ENCODE results near the gene STRA8.

Gene STRA8

DNA sequence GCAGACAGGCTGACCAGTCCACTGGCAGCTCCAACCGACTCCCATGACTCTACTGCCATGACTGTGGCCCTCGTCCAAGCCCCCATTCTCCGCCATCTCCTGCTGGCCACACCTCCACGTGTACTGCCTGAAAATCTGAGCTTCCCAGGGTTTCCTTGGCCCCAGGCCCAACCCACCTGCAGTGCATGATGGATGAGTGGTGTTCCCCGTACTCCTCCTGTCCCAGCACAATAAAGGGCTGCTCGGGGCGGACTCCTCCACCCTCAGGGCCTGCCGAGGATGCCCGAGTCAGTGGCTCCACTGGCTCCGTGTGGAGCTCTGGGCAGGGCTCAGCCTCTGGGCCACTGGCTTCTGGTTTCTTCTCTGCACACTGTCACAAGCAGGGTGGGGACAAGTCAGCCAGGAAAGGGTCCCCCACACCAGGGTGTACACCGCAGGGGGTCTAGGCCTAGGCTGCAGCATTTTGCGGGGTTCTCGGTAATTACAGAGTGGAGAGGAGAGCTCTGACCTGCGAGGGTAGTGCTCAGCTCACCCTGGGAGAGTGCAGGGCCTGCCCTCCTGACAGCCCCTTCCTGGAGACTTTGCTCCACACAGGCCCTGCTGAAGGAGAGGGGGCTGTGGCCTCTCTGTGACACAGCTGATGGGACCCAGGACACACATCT is 37.5 kb upstream of the STRA8 start:
- TF ChIP-seq GATA2 (IDR thresholded peaks at IDR 0.05; ENCODE audit: low read depth, low read length), result no peak
- no peak for TF ChIP-seq GATA3 (IDR thresholded peaks at IDR 0.05; ENCODE audit: low read depth, low read length)

DNA sequence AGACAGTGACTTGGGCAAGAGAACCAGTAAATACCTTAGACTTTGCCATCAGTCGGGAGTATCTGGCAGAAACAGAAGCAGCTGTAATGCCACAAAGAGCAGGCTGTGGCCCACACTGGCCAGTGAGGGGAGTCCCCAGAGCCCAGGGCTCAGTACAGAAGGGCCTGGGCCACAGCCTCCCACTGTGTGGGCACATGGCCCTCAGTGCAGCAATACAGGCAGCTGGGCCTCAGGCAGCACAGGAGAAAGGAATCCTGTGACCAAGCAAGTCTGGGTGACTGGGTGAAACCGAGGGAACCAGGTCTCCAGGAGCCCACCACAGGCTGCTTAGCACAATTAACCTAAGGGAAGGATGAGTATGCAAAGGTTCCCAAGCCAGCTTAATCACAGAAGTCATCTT is 36.3 kb upstream of the STRA8 start:
- TF ChIP-seq GATA2 (IDR thresholded peaks at IDR 0.05; ENCODE audit: low read depth, low read length), result no peak
- no peak for TF ChIP-seq GATA3 (IDR thresholded peaks at IDR 0.05; ENCODE audit: low read depth, low read length)

GRCh38 chr7:135197906-135198655 is 35.6 kb upstream of the STRA8 start:
- TF ChIP-seq GATA2 (IDR thresholded peaks at IDR 0.05; ENCODE audit: low read depth, low read length) (no peak), GATA3 (IDR thresholded peaks at IDR 0.05; ENCODE audit: low read depth, low read length) (no peak)

GRCh38 chr7:135199439-135199838 is 34.2 kb upstream of the STRA8 start:
- TF ChIP-seq GATA2 (IDR thresholded peaks at IDR 0.05; ENCODE audit: low read depth, low read length), result no peak
- TF ChIP-seq GATA3 (IDR thresholded peaks at IDR 0.05; ENCODE audit: low read depth, low read length), result no peak

- TF ChIP-seq GATA3 (IDR thresholded peaks at IDR 0.05; ENCODE audit: low read depth, low read length) (no peak), GATA2 (IDR thresholded peaks at IDR 0.05; ENCODE audit: low read depth, low read length) (no peak)
Measured at GRCh38 chr7:135200821-135201331, 32.8 kb upstream of the STRA8 start.

DNA sequence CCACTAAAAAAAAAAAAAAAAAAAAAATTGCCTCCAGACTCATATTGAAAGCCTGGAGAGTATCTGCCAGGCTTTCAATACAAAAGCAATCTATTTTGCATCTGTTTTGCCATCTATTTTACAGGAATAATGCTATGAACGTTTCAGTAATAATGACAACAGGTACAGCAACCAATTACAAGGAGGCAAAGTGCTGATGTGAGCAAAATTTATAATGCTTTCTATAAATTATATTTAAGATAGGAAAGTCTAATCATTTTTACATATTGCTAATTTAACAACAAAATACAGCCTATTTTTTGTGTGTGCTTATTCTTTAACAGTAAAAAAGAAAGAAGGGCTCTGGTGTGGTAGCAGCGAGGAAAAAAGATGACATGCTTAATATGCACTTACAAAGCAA is 32.3 kb upstream of the STRA8 start:
- TF ChIP-seq GATA2 (IDR thresholded peaks at IDR 0.05; ENCODE audit: low read depth, low read length), result no peak
- TF ChIP-seq GATA3 (IDR thresholded peaks at IDR 0.05; ENCODE audit: low read depth, low read length), result no peak

- TF ChIP-seq GATA2 (IDR thresholded peaks at IDR 0.05; ENCODE audit: low read depth, low read length) (no peak), GATA3 (IDR thresholded peaks at IDR 0.05; ENCODE audit: low read depth, low read length) (no peak)
Measured at GRCh38 chr7:135204341-135204749, 29.3 kb upstream of the STRA8 start.

- TF ChIP-seq GATA3 (IDR thresholded peaks at IDR 0.05; ENCODE audit: low read depth, low read length) (no peak), GATA2 (IDR thresholded peaks at IDR 0.05; ENCODE audit: low read depth, low read length) (no peak)
Measured at GRCh38 chr7:135204876-135205275, 28.8 kb upstream of the STRA8 start.

DNA sequence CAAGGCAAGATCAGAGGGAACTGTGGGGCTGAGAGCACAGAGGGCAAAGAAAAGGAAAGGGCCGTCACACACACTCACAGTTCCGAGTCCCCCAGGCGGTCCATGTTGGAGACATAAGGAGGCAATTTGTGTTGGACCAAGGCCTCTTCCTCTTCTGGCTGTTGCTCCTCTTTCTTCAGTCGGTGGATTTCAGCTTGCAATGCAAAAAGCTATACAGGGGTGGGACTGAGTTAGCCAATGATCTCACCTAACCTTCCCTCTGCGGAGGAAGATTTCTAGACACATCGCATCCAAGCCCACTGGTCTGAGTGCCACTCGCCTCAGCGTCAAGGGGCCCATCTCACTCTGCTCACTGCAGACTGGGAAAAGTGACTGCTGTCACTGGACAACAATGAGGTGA is 27.8 kb upstream of the STRA8 start:
- TF ChIP-seq GATA3 (IDR thresholded peaks at IDR 0.05; ENCODE audit: low read depth, low read length) (no peak), GATA2 (IDR thresholded peaks at IDR 0.05; ENCODE audit: low read depth, low read length) (no peak)

DNA sequence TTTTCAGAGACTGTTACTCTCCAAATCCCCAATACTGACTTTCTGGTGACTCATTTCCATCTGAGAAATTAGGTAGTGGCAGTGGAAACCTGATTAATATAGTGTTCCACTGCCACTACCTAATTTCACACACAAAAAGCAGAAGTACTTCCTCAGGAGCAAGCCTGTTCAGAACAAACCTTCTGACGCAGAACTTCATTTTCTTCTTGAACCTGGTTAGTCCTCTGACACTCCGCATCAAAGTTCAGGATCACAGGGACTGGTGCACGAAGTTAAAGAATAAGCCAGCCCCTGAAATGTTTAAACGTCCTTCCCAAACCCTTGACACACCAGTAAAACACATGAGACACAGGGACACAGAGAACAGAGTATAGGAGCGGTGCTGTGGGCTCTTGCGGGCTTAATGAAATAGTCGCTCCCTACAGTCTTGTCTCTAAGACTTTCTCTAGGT is 26.7 kb upstream of the STRA8 start:
- TF ChIP-seq GATA2 (IDR thresholded peaks at IDR 0.05; ENCODE audit: low read depth, low read length) (no peak), GATA3 (IDR thresholded peaks at IDR 0.05; ENCODE audit: low read depth, low read length) (no peak)

DNA sequence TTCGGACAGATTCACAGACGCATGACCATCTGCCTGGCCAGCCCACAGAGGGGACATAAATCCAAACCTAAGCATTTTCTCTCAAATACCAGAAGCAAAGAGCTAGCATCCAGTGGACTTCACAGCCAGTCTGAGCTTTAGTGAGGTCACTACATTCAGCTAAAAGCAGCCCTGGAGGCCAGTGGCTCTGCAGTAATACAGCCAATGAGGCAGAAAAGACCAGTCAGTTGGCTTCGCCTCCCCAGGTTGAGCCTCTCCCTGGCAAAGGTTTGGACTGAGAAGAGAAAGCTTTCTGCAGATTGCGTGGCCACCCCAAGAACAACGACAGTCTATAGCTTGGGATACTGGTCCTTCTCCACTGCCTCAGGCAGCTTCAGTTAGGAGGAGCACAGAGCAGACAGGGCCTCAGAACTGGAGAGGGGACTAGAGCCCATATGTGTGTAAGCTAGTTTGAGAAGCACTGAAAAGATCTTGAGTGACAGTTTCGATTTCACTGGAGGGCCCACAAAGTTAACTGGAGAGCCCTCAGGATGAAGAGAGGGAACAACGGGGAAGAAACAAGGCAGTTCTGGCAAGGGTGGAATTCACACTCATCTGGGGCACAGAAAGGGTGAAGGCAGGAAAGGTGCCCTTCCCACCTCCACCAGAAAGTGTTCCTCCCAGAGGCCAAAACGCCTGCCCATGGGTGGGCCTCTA is 26.1 kb upstream of the STRA8 start:
- TF ChIP-seq GATA2 (IDR thresholded peaks at IDR 0.05; ENCODE audit: low read depth, low read length) (no peak), GATA3 (IDR thresholded peaks at IDR 0.05; ENCODE audit: low read depth, low read length) (no peak)

DNA sequence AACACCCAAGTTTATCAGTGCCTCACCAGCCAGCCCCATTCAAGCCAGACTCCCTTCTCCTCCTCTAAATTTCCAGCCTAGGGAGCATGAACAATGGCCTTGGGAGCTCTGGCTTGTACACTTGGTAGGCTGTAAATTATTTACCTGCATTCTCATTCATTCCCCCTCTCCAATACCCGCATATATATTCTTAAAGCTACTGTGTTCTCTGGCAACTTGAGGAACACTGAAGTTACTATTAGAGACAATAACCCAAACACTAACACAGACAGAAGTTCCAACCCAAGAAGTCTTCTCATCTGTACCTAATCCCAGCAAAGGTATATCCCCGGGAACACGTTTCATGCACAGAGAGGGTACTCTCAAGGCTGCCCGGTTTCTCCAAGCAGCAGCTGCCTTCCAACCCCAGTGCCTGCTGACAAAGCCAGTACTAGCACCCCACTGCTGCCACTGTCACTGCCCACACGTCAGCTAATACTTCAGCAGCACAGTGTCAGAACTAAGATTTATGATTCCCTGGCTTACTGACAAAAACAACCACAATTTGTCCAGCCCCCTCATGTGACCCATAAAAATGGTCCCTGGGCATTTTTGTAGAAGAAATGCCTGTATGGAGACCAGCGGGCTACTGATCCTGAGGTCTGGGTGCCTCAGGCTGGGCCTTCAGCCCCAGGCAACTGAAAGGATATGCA is 25.4 kb upstream of the STRA8 start:
- TF ChIP-seq GATA2 (IDR thresholded peaks at IDR 0.05; ENCODE audit: low read depth, low read length) (no peak), GATA3 (IDR thresholded peaks at IDR 0.05; ENCODE audit: low read depth, low read length) (no peak)

DNA sequence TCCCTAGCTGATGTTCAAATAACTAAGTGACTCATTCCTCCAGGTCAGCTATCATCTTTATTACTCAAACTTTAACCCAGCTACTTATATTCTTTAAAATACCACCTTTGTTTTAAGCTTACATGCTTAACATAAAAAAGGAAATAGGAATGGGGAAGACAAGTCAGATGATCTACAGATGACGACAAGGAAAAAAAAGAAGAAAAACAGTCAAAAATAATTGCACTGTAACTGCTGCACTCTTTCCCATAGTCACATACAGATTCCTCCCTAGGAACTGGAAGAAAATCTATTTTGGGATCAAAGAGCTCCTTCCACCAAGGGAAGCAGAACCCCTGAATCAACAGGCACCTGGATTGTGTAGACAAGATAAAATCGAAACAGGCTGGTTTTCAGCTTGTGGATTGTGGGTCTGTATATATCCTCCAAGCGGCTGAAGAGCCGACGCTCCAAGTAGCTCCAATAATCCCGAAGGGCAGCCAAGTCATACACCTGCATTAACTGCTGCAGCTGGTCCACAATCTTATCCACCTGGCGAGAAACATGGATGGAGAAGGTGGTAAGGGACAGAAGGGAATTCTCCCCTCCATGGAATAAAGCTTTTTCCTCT is 24.3 kb upstream of the STRA8 start:
- TF ChIP-seq GATA2 (IDR thresholded peaks at IDR 0.05; ENCODE audit: low read depth, low read length) (no peak), GATA3 (IDR thresholded peaks at IDR 0.05; ENCODE audit: low read depth, low read length) (no peak)

- no peak for TF ChIP-seq GATA2 (IDR thresholded peaks at IDR 0.05; ENCODE audit: low read depth, low read length)
- no peak for TF ChIP-seq GATA3 (IDR thresholded peaks at IDR 0.05; ENCODE audit: low read depth, low read length)
Measured at GRCh38 chr7:135210888-135211178, 22.8 kb upstream of the STRA8 start.
